Measurements from ENCODE around the gene CTXND1.

DNA sequence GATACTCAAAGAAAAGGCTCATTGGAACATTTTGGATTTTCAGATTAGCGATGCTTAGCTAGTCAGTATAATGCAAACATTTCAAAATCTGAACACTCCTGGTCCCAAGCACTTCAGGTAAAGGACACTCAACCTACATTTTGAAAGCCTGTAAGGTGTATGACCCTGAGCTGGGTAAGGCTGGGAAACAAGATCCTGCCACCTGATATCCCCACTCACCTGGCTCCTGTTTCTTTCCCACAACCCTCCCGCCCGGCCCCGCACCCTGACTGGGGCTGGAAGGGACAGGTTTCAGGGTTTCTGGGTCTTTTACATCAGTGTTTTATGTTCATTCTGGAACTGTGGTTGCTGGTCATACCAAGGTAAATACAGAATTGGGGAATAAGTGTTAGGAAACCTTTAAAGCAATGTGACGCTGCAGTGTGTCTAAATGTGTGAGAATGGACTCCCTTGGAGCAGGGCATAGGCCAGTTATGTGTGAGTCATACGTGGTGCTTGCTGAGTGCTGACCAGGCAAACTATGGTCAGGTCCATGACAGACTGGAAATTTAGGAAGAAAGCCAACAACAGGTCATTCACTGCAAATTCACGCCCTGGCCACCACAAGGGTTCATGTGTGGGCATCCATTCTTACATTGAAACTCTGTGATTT, 22.9 kb downstream of the CTXND1 start:
- no peak for TF ChIP-seq EP300 (IDR thresholded peaks at IDR 0.05; ENCODE audit: low read depth)
- TF ChIP-seq, protein P1, sequence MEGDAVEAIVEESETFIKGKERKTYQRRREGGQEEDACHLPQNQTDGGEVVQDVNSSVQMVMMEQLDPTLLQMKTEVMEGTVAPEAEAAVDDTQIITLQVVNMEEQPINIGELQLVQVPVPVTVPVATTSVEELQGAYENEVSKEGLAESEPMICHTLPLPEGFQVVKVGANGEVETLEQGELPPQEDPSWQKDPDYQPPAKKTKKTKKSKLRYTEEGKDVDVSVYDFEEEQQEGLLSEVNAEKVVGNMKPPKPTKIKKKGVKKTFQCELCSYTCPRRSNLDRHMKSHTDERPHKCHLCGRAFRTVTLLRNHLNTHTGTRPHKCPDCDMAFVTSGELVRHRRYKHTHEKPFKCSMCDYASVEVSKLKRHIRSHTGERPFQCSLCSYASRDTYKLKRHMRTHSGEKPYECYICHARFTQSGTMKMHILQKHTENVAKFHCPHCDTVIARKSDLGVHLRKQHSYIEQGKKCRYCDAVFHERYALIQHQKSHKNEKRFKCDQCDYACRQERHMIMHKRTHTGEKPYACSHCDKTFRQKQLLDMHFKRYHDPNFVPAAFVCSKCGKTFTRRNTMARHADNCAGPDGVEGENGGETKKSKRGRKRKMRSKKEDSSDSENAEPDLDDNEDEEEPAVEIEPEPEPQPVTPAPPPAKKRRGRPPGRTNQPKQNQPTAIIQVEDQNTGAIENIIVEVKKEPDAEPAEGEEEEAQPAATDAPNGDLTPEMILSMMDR (IDR thresholded peaks at IDR 0.05), result no peak
